Measurements from ENCODE around the gene STX18.
A peak's percentile ranks its signal among the peaks of the same experiment; 100 is the strongest.
"Not testable (repeated sequence)": the region's sequence is repeated elsewhere in the genome, so short reads cannot be mapped to it uniquely, and the experiment has no call there.

The STX18 gene

DNA sequence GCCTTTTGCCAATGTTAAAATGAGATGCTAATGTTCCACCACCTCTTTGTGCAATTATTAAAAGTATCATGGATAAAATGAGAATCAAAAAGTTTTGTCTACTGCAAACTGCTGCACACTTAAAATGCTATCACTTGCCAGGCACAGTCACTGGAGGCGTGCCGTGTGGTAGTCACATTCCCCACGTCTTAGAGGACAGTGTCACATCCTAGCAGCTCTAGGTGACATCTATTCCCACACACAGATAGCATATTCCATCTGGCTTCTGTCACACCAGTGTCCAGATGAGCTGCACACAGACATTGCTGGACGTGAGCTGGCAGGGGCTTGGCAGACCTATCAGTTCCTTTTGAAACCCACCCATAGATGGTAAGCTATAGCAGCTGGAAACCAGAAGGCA is 107.9 kb downstream of the STX18 start:
- no peak for DNase-seq

GRCh38 chr4:4432341-4433125 is 109.3 kb downstream of the STX18 start:
- no peak for DNase-seq

DNA sequence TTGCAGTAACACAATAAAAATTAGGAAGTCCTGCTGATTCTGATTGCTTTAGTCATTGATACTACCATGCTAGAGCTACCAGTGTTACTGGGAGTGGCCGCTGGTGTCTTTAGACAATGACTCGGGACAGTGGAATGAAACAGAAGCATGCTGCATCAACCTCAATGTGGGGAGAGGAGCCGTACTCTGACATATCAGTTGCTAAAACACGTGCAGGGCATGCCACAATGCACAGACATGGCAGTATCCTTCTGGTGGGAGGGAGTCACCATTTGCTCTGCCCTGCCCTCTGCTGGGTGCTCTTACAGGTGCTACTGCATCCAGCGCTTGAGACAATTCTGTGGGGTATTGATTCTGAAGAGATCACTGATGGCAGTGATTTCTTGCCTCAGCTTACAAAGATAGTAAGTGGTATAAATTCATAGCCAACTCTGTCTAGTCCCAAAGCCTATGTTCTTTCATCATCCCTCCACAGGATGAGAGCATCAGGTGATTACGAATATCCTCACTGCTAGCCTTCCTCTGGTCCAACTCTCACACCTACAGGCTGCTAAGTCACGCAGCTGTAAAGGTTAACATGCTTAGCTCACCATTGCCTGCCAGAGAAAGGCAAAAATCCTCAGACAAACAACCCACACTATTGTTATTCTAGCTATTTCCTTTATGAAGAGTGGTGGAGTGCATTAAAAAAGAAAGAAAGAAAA is 111.2 kb downstream of the STX18 start:
- DNase-seq = peak; percentile 29

GRCh38 chr4:4428966-4429875 is 112.6 kb downstream of the STX18 start:
- no peak for DNase-seq

GRCh38 chr4:4427886-4428285 is 114.0 kb downstream of the STX18 start:
- no peak for DNase-seq

GRCh38 chr4:4427121-4427870 is 114.6 kb downstream of the STX18 start:
- DNase-seq = no peak

DNA sequence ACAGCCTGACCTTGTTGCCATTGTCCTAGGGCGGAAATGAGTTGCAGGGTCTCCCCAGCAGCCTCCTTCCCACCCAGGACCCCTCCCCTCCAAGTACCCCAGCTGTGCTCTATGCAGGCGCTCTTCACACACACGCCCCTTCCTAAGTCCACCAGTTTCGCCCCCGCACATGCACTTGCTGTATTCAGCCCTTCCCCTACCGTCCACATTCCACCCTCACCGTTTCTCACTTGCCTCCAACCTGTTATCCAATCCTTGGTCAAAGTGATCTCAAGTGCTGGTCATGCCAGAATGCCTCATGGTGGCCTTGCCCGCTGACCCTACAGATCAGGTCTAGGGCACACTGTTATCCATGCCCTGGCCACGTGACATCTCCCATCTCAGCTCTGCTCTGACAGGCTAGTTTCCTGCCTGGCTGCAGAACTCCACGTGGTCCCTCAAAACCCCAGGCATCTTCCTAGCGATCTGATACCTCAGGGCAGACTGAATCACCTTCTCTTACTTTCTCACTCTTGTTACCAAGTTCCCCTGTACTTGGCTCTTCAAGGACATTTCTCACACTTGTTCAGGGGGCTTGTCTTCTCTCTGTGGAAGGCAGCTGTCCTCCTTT is 115.2 kb downstream of the STX18 start:
- DNase-seq = no peak

GRCh38 chr4:4425696-4426095 is 116.2 kb downstream of the STX18 start:
- DNase-seq = no peak

DNA sequence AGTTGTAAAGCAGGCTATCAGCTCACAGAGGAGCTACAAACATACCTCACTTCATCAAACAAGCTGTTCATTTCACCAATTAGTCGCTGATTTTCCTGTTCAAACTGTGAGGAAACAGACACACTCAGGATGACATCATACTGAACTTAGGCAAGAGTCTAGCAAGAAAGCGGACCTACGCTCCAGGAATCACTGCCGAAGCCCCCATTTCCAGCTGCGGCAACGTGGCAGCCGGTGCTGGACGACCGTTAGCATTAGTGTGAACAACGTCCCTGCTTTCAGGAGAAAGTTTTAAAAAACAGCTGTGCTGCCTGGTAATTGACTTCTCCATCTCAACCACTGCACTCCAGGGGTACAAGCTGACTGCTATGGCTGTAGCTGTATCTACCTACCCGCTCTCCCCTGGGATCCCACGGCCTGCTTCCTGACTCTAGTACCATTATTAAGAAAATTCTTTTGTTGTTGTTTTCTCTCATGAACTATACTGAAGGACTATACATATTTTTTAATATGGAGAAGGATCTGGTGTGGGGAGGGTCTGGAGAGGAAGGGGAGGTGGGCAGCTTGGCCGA is 116.6 kb downstream of the STX18 start:
- DNase-seq = no peak

DNA sequence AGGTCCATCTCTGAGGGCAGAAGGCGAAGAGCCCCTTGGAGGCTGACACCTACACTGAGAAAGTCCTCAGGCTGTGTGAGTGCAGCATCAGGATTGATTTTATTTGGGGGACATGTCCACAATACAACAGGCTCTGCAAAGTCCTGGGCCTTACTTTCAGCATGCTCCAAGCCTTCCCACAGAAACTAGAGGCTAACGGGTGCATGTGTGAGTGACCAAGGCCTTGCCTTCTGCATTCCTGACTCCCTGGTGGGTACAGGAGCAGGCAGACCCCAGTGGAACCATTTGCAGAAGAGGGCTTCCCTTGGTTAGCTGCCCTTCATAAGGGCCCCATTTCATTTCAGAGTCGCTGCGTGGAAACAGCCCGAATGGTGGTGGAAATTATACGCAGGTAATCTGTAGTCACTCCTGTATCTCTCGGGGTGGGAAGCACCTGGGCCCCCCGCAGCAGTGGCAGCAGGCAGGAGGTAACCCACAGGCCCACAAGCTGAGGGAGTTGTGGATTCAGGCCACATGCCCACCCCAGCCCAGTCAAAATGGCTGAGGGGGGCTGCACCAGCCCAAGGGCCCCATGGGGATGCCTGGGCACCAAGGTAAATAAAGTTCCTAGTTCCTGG is 117.2 kb downstream of the STX18 start:
- no peak for DNase-seq

- DNase-seq = no peak
These were observed 117.9 kb downstream of the STX18 start for GRCh38 chr4:4423706-4424498.

DNA sequence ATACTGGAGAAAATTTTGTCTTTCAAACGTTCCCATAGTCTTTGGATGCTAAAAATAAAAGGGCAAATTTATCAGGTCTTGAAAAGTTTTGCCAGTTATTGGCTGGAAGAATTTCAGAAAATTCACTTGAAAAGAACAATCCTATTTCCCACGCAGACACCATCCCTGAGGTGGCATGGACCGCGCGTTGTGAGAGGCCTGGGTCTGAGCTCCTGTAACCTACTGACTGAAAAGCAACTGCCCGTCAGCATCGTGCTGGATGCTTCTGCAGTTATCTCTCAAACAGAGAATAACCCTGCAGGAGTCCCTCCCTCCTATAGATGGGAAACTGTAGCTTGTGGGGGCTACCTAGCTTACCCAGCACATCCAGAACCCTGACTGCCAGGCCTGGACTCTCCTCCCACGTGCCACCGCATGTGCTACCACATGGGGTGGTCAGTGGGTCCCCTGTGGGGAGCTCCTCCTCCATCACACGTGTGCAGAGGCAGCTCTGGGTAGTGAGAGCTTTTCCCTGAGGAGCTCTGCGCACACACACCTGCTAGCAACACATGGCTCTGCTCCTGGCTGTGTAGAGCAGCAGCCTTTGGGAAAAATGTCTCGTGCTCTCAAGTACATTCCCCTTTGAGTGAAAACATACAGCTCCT is 118.9 kb downstream of the STX18 start:
- DNase-seq = no peak

GRCh38 chr4:4422117-4422516 is 119.7 kb downstream of the STX18 start:
- DNase-seq = not testable (repeated sequence)

- DNase-seq = no peak
These were observed 120.5 kb downstream of the STX18 start for GRCh38 chr4:4421356-4421755.

- no peak for DNase-seq
These were observed 121.4 kb downstream of the STX18 start for GRCh38 chr4:4420421-4420820.

DNA sequence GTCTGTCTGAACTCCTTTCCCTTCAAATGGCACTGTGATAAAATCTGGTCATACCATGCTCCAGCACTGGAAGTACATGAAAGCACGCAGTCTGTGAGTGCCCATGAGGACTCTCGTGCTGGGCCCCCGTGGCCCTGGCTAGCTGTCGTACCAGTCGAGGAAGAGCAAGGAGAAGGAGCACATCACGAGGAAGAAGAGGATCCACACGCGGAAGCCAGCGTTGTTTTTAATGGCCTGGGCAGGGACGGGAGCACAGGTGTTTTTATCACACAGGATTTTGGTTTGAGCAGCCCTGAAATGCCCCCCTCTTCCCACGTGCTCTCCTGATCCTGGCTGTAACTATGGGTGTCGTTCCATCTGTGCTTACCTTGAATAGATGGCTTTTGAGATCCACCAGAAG is 122.0 kb downstream of the STX18 start:
- no peak for DNase-seq

- DNase-seq = no peak
These were observed 123.0 kb downstream of the STX18 start for GRCh38 chr4:4418676-4419390.

DNA sequence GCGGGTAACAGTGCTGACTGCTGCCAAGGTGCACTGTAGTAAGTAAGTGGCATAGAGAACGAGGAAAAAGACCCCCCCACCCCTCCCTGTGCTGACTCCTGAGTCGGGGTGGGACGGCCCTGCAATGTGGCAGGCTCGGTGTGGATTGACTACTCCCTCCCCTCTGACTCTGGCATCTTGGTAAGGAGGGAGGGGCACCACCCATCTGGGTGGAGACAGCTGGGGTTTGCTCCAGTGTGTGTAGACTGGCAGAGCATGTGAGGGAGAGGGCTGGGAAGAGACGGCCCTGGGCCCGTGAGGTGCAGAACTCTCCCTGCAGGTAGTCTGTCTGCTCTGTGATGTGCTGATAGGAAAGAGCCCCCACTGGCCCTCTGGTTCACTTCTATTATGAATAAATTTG is 124.0 kb downstream of the STX18 start:
- DNase-seq = no peak

- DNase-seq = no peak
These were observed 124.9 kb downstream of the STX18 start for GRCh38 chr4:4416981-4417380.
